HG02798 (cell line): ENCODE data around the gene DDX55.

Experiments
- ATAC-seq: cut with Tn5 transposase; IDR thresholded peaks from one replicate; pipeline ENCODE4 v1.9.1; 2021; ENCODE audit warnings: mild to moderate bottlenecking; ENCODE audit not compliant: unreplicated experiment, poor library complexity

DDX55 gene

GRCh38 chr12:123607756-123608155, 5.9 kb downstream of the DDX55 start:
- no peak for ATAC-seq

GRCh38 chr12:123608182-123608581, 6.3 kb downstream of the DDX55 start:
- no peak for ATAC-seq

DNA sequence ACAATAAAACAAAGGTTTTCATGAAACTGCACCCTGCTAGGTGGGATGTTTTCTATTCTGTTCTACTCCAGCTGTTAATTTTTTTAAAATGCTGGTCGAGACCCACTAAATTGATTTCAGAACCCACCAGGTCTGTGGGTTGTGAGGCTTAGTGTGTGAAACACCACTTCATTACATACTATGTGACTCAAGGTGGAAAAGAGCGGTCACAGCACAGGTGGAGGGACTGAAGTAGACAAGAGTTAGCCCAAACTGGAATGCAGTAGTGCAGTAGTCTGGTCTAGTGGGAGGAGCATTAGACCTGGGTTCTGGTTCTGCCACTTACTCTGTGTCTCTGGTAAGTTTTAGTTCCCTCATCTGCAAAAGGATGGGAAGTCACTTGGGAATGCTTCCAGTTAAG, 12.2 kb downstream of the DDX55 start:
- no peak for ATAC-seq

DNA sequence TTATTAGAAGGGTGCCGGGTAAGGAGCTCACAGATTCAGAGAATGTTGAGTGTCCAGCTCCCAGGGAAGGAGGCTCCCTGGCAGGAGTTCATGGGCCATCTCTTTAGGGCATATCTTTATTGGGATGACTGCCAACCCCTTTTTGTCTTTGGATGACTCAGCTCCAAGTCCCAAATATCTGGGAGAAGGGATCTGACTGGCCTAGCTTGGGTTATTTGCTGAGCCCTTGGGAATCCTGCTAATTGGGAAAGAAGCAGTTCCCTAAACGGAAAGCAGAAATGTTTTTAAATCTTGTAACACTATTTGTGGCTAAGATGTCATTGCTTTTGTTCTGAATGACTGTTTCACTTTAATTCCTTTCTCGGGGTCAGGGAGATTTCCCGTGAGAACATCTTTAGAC, 12.6 kb downstream of the DDX55 start:
- ATAC-seq: no peak

DNA sequence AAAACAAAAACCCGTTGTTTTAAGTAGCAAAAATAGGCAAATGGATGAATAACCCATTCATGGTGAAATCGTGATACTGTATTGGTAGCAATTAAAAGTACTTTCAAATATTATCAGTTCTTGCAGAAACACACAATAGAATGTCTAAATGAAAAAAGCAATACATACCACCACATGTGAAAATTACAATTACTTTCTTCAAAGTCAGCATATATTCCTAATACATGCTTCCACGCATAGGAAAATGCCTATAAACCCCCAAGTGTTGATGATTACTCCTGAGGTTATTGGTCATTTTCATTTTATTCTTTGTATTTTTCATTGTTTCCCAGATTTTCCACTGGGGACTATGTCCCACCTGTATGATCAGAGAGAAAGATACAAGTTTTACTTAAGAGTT, 15.2 kb downstream of the DDX55 start:
- no peak for ATAC-seq

- no peak for ATAC-seq
These were observed 15.7 kb downstream of the DDX55 start for GRCh38 chr12:123617580-123617979.

- ATAC-seq: no peak
These were observed 19.2 kb downstream of the DDX55 start for GRCh38 chr12:123621101-123621500.

- no peak for ATAC-seq
These were observed 20.0 kb downstream of the DDX55 start for GRCh38 chr12:123621619-123622530.

DNA sequence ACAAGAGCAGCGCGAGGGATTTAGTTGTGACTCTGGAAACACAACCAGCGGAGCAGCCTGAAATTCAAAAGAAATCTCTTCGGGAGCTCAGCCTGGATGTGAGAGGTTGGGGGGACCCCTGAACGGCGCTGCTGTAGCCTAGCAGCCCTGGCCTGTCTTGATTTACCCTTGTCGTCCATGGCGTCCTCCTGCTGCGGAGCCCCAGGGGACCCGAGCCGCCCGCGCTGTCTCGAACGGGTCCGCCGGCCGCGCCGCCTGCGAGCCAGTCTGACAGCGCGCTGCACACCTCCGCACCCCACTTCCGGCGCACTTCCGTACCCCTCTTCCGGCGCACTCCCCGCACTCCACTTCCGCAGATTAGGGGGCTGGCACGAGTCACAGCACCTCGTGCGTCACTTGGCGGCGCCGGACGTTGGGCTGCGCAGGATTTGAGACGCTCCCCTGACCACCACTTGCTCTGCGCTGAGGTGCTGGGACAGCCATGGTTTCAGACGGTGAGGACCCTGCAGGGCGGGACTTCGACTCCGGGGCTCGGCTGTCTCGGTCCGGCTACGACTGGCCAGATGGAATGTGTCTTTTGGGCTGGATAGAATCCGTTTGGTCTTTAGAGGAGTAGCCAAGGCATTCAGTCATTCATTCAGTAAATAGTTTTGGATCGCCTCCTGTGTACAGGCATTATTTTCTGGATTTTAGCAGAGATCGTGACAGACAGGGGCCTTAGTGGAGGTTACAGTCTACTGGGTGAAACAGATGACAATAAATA, 31.7 kb downstream of the DDX55 start, which contains the start of the genes EIF2B1 and GTF2H3:
Gene EIF2B1, minus strand, starts transcription at position 308 of the 763 bp plus-strand sequence. Its CDS starts 129 bp downstream, at position 179.
Gene GTF2H3, plus strand, starts transcription at position 451 of the 763 bp plus-strand sequence. Its CDS starts 31 bp downstream, at position 482.
- ATAC-seq: peak; percentile 98

DNA sequence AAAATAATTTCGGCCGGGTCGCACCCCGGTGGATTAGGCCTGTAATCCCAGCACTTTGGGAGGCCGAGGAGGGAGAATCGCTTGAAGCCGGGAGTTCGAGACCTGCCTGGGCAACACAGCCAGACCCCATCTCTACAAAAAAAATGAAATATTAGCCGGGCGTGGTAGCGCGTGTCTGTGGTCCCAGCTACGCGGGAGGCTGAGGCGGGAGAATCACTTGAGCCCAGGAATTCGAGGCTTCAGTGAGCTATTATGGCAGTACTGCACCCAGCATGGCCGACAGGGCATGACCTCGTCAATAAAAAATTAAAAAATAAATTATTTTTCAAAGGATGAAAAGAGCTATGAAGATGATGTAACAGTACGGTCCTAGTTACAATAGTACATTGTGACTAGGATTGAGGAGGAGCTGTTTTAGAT, 32.3 kb downstream of the DDX55 start:
- ATAC-seq: no peak

DNA sequence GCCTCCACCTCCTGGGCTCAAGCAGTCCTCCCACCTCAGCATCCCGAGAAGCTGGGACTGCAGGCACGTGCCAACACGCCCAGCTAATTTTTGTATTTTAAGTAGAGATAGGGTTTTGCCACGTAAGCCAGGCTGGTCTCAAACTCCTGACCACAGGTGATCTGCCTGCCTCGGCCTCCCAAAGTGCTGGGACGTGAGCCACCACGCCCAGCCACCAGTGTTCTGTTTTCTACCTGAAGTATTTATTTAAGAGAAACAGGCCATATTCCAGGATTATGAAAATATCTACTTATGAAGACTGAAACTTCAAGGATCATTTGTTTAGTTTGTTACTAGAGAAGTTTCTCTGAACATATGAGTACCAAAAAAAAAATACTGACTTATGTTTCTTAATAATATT, 42.0 kb downstream of the DDX55 start:
- ATAC-seq: no peak

GRCh38 chr12:123645380-123645779, 43.5 kb downstream of the DDX55 start:
- ATAC-seq: no peak

- ATAC-seq: no peak
These were observed 44.0 kb downstream of the DDX55 start for GRCh38 chr12:123645878-123646277.

DNA sequence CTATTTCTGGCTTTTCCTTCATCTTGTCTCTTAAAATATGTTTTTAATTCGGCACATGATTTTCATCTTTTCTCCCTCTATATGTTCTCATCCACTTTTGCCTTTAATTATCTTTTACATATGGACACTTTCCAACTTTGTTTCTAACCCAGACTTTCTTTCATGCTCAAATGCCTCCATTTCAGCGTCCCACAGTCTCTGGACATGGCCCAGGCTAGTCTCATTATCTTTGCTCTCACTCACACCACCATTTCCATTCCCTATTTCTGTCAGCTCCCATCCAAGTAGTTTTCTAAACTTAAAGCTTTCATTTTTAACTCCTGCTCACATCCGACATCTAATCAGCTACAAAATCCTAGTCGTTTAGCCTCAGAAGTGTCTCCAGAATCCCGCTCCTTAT, 46.5 kb downstream of the DDX55 start:
- no peak for ATAC-seq

- ATAC-seq: no peak
These were observed 52.3 kb downstream of the DDX55 start for GRCh38 chr12:123654129-123654701.

- ATAC-seq: peak; percentile 91
These were observed 53.5 kb downstream of the DDX55 start for GRCh38 chr12:123655420-123655819.

- no peak for ATAC-seq
These were observed 54.5 kb downstream of the DDX55 start for GRCh38 chr12:123656392-123656791.

DNA sequence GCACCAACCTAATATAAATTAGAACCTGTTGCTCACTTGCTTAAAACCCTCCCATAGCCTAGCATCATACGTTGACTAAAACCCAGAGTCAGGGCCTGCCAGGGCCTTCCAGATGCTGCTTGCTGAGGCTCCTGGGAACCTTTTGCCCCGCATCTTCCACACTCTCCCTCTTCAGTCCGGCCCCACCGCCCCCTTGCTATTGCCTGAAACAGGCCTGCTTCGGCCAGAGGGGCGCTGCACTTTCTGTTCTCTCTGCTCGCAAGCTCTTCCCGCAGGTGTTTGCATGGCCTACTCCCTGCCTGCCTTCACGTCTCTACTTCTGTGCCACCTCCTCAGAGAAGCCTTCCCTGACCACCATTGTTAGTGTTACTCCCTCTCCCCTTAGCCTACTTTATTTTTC, 55.3 kb downstream of the DDX55 start:
- ATAC-seq: no peak

DNA sequence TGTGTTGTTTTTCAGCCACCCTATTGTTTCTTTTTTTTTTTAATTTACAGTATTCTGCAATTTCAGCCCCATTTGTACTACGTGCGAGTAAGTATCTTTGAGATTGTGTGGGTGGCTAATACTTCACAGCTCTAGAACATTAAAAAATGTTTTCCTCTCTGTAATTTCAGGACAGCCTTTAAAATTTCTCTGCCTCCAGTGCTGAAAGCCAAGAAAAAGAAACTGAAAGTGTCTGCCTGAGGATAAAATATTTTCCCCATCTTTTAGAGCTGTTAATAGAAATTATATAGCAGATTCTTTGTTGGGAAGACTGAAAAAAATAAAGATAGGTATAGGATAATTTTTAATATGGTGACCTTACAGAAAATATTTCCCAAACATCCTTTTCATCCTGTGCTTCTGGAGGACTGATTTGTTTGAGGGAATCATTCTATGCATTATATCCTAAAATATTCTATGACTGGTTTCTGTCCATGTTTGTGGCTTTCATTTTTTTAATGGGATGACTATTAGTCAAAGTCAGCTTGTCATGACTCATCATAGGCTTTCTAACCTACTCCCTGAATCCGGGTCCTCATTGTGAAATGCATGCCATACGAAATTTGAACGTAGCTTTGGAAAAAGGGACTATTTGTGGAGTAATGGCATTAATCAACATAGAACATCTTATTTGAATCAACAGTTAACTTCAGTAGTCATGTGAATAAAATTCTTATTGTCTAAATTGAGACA, 58.3 kb downstream of the DDX55 start:
- no peak for ATAC-seq

- ATAC-seq: no peak
These were observed 65.9 kb downstream of the DDX55 start for GRCh38 chr12:123667771-123668170.
